ENCODE data around the gene PRAC2. TPM values are rescaled to one million over a fixed set of nuclear protein-coding genes. Genes with fewer than 3 reads are reported as not detected.

PRAC2 gene
- total and polyA plus RNA-seq, 2 of the 8 experiments (the other 6 are each of a cell fraction or from before 2014, with no cell fraction given): not detected

DNA sequence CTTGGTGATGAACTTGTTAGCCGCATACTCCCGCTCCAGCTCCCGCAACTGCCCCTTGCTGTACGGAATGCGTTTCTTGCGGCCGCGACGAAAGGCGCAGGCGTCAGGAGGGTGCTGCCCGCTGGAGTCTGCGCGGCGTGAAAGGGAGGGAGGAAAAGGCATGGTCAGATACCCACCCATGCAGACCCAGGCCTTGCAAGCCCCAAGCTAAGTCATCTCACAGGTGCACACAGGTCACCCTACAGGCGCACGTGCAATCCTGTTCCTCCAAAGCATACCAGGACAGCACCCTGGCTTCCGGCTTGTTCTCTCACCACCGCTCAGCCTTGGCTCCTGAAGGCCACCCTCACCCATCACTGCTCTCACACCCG, 3.9 kb downstream of the PRAC2 start:
- H2BK15ac ChIP-seq (ENCODE audit: low read length): no peak overlapping the region
- no peak overlapping the region for H4K91ac ChIP-seq (replicated peaks; ENCODE audit: insufficient read length, low read length)
- H3K4ac ChIP-seq (replicated peaks; ENCODE audit: insufficient read length, low read depth, low read length): no peak overlapping the region
- H3K79me2 ChIP-seq (ENCODE audit: control insufficient read depth in 1 of 2, insufficient read depth in 2 of 2, low read length in 2 of 2): no peaks in the 10 kb centered on the region
- ChIA-PET CTCF (ENCODE audit: partially characterized antibody) (interaction anchor here (0.8 to 13.5 kb wide), 14 partner anchors 9 to 152 kb away, joined by 3 to 147 read pairs (median 29); no protein-coding TSS in a partner anchor), POLR2A (ENCODE audit: partially characterized antibody) (no interaction called here)
- H3K9me3 ChIP-seq (ENCODE audit: insufficient read depth in 2 of 2, low read depth in 1 of 2, low read length in 1 of 2): no peaks in the 10 kb centered on the region
- H2BK5ac ChIP-seq (ENCODE audit: low read depth, low read length): no peak overlapping the region
- WGBS, 2 experiments (ENCODE audit: extremely low coverage in 1 of 2, insufficient coverage in 1 of 2, insufficient read length in 1 of 2, insufficient replicate concordance in 2 of 2, low coverage in 1 of 2, low lambda C conversion rate in 2 of 2, missing lambda C conversion rate in 1 of 2): 34% methylated on average over 20 of the region's 20 CpGs; no CpG with 5 or more reads in 1 of the 2 experiments
- H3K27me3 ChIP-seq (replicated peaks in 1 of 4; ENCODE audit: control insufficient read depth in 3 of 4, extremely low read depth in 1 of 4, insufficient read depth in 3 of 4, low read length in 3 of 4): peaks cover 95 to 100% (median 99%) of the 10 kb centered on the region in 4 experiments
- no peak overlapping the region for H3K23ac ChIP-seq (ENCODE audit: insufficient read length)
- peaks cover 4 to 22% (median 9%) of the 10 kb centered on the region in 4 experiments; a peak in 6 of 7 replicates for H3K4me1 ChIP-seq (replicated peaks in 1 of 4; ENCODE audit: control insufficient read depth in 3 of 4, insufficient read depth in 4 of 4, low read length in 3 of 4)
- FAIRE-seq (no peak), DNase-seq (ENCODE audit: low read depth in 1 of 2, low spot score in 2 of 2) (no peak)
- peaks cover 0 to 2% (median 0%) of the 10 kb centered on the region in 4 experiments; a peak in 1 of 8 replicates for H3K36me3 ChIP-seq (ENCODE audit: control insufficient read depth in 2 of 4, insufficient read depth in 4 of 4, low read length in 3 of 4)
- H3K23me2 ChIP-seq (ENCODE audit: low read depth, low read length): no peaks in the 10 kb centered on the region
- peaks cover 23 to 38% of the 10 kb centered on the region in 2 experiments for H4K20me1 ChIP-seq (replicated peaks in 1 of 2; ENCODE audit: control insufficient read depth in 1 of 2, insufficient read depth in 2 of 2, low read length in 2 of 2)
- TF ChIP-seq SUZ12 (IDR thresholded peaks at IDR 0.05; ENCODE audit: low read length) (peak; percentile 82), EZH2 (IDR thresholded peaks at IDR 0.05; ENCODE audit: low read depth, low read length, severe bottlenecking) (peak; percentile 79), NANOG (IDR thresholded peaks at IDR 0.05; ENCODE audit: insufficient read depth, low read depth, low read length, poor library complexity, severe bottlenecking) (no peak)
- H2BK12ac ChIP-seq (ENCODE audit: low read depth, low read length): peak overlapping the region; percentile 50; the same call in 1 of the 2 replicates
- H3K14ac ChIP-seq (ENCODE audit: insufficient read length): no peak overlapping the region
- no peak overlapping the region for H3K4me2 ChIP-seq (ENCODE audit: insufficient read depth in 1 of 2, low read depth in 2 of 2, low read length in 2 of 2)
- no peak overlapping the region for H2BK20ac ChIP-seq (ENCODE audit: low read length)
- no peak overlapping the region for H2BK120ac ChIP-seq (replicated peaks; ENCODE audit: low read depth, low read length)
- H3K9ac ChIP-seq (replicated peaks in 1 of 4; ENCODE audit: extremely low read depth in 1 of 4, low read depth in 3 of 4, low read length in 3 of 4): no peak overlapping the region; a peak in 1 of 7 replicates
- H2AFZ ChIP-seq (ENCODE audit: low read length): no peak overlapping the region
- H3K27ac ChIP-seq (ENCODE audit: low read depth, low read length): no peak overlapping the region
- no peak overlapping the region; the same call in 1 of the 2 replicates for H4K8ac ChIP-seq (ENCODE audit: extremely low read depth, insufficient read depth, low read length)
- H4K5ac ChIP-seq (ENCODE audit: insufficient read length, low read depth, low read length): no peak overlapping the region
- no peaks in the 10 kb centered on the region; the same call in 1 of the 2 replicates for H3K79me1 ChIP-seq (ENCODE audit: low read depth, low read length)
- H3K18ac ChIP-seq (ENCODE audit: extremely low read depth, low read length): no peak overlapping the region
- no peak overlapping the region for H2AK5ac ChIP-seq (ENCODE audit: low read depth, low read length)
- no peak overlapping the region for H3K4me3 ChIP-seq (ENCODE audit: extremely low read depth in 1 of 4, insufficient read depth in 2 of 4, low read depth in 3 of 4, low read length in 4 of 4)
- H3K56ac ChIP-seq (replicated peaks; ENCODE audit: insufficient read length, low read depth, low read length): no peak overlapping the region

Measured in H1 (cell line).